ELR (cell line): Measurements from ENCODE around the gene PDS5A.
"Not testable (repeated sequence)": the region's sequence is repeated elsewhere in the genome, so short reads cannot be mapped to it uniquely, and the experiment has no call there.

Experiments
- DNase-seq: peaks from one replicate; pipeline ENCODE4 v3.0.0-alpha.2; 2015; ENCODE audit warnings: low read depth

Gene PDS5A

GRCh38 chr4:39977489-39978377, at the start of gene PDS5A:
TSS of gene PDS5A (minus strand) at chr4:39977911. CDS start at chr4:39976577, 1,334 bp downstream.
- peak; percentile 91 for DNase-seq

- DNase-seq = not testable (repeated sequence)
Observed at GRCh38 chr4:40024049-40024448, 46.3 kb upstream of the PDS5A start.

- not testable (repeated sequence) for DNase-seq
Observed at GRCh38 chr4:40021116-40021515, 43.4 kb upstream of the PDS5A start.

- DNase-seq = no peak
Observed at GRCh38 chr4:40020221-40020620, 42.5 kb upstream of the PDS5A start.

GRCh38 chr4:40016007-40016406, 38.3 kb upstream of the PDS5A start:
- no peak for DNase-seq

- peak; percentile 50 for DNase-seq
Observed at GRCh38 chr4:40003986-40004385, 26.3 kb upstream of the PDS5A start.

GRCh38 chr4:40000711-40001110, 23.0 kb upstream of the PDS5A start:
- DNase-seq = no peak

- DNase-seq = no peak
Observed at GRCh38 chr4:39998659-39999345, 21.1 kb upstream of the PDS5A start.

GRCh38 chr4:39996811-39997210, 19.1 kb upstream of the PDS5A start:
- no peak for DNase-seq

- DNase-seq = no peak
Observed at GRCh38 chr4:39994406-39994805, 16.7 kb upstream of the PDS5A start.

- DNase-seq = not testable (repeated sequence)
Observed at GRCh38 chr4:39989381-39989780, 11.7 kb upstream of the PDS5A start.

- DNase-seq = no peak
Observed at GRCh38 chr4:39987485-39987884, 9.8 kb upstream of the PDS5A start.

- DNase-seq = no peak
Observed at GRCh38 chr4:39978904-39979303, 1.2 kb upstream of the PDS5A start.

- no peak for DNase-seq
Observed at GRCh38 chr4:39978378-39978775, 666 bp upstream of the PDS5A start.

GRCh38 chr4:39976945-39977488, 694 bp downstream of the PDS5A start:
- DNase-seq = peak; percentile 44

- peak; percentile 89 for DNase-seq
Observed at GRCh38 chr4:39976141-39976944, 1.4 kb downstream of the PDS5A start.

GRCh38 chr4:39975488-39976089, 2.1 kb downstream of the PDS5A start:
- DNase-seq = peak; percentile 36

GRCh38 chr4:39973052-39973451, 4.7 kb downstream of the PDS5A start:
- not testable (repeated sequence) for DNase-seq

- peak; percentile 12 for DNase-seq
Observed at GRCh38 chr4:39970671-39971640, 6.8 kb downstream of the PDS5A start.

- no peak for DNase-seq
Observed at GRCh38 chr4:39963656-39964055, 14.1 kb downstream of the PDS5A start.
